22Rv1 (cell line): ENCODE measurements around the gene CELF2.

Experiments
- H3K27ac ChIP-seq: fragments of 450-650 bp; 2 replicates; pipeline ENCODE4 v1.5.1; 2017
- CTCF ChIP-seq: fragments of 450-650 bp; IDR thresholded peaks from 2 replicates; pipeline ENCODE4 v1.5.1; 2017; ENCODE audit warnings: mild to moderate bottlenecking
- ZFX ChIP-seq: fragments of 450-650 bp; IDR thresholded peaks from 2 replicates; pipeline ENCODE4 v1.6.1; 2017; ENCODE audit warnings: antibody characterized with exemption, borderline replicate concordance

CELF2 gene

DNA sequence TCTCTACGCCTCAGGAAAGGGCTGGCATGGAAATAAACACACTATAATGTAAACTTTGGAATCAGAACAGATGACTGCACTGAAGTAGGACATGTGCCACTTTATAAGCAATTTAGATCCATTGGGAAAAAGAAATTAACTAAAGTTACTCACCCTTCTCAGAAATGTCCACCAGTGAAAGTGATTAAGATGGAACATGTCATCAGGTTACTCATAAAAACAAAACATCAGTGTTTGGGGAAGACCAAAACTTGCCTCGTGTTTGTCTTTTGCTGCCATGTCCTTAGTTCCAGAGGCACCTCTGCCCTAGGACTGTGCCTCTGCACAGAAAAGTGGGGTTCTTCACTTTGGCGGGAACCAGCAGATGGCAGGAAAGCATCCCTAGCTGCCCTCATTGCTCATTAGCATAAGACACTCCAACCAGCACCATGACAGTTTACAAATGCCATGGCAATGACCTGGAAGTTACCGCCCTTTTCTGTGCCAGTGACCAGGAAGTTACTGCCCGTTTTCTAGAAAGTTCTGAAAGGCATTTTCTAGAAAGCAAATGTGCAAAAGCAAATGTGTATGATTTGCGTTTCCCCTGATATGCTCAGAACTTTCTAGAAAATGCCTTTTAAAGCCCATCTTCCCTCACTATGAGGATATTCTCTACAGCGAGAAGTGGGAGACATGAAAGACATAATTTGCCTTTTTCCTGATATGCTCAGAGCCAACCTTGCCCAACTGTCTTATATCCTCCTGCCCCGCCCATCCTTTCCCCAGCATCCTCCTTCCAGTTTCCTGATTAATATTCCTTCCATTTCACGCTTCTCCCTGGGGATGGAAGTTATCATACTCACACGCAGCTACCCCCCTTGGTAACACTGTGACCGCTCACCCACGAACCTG is 335.6 kb downstream of the CELF2 start:
- no peak overlapping the region for H3K27ac ChIP-seq
- no peak for TF ChIP-seq ZFX
- no peak for TF ChIP-seq CTCF

DNA sequence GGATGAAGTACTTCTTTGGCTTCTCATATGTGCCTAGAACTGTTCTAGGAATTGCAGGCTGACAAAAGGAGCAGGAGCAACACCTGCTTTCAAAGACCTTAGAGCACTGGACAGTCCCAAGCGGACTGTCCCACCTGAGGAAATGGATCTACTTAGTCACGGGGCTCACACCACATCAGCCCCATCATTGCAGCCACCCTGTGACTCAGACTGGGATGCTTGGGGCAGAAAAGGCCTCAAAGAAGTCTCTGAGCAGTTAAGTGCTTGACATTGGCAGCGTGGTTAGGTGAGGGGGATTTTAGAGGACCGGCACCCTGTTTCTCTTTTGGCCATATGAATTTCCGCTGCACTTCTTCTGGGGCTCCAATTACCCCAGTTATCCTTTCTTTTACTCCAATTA is 337.2 kb downstream of the CELF2 start:
- TF ChIP-seq CTCF (no peak), ZFX (no peak)
- H3K27ac ChIP-seq = no peak overlapping the region

DNA sequence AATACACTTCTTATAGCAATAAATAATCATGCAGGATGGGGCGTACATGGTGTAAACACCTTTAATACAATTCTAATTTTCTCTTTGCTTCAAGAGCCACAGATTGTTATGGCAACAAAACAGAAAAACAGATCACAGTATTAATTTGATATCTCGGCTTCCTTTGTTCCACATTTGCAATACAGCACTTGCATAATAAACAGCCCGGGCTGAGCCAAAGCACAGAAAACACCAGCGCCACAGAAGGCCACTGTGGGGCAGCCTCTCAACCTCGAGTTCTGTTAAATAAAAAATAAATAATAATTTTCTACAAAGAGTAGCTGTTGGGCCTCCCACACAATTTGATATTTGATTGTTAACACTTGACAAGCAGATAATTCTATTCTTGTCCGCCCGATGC is 337.9 kb downstream of the CELF2 start:
- H3K27ac ChIP-seq = no peak overlapping the region
- TF ChIP-seq CTCF (no peak), ZFX (no peak)

GRCh38 chr10:11357439-11357838 is 339.8 kb downstream of the CELF2 start:
- H3K27ac ChIP-seq = no peak overlapping the region
- TF ChIP-seq ZFX (no peak), CTCF (no peak)

- no peak overlapping the region for H3K27ac ChIP-seq
- TF ChIP-seq CTCF (no peak), ZFX (no peak)
Observed at GRCh38 chr10:11358011-11358410, 340.3 kb downstream of the CELF2 start.

GRCh38 chr10:11358923-11359575 is 341.4 kb downstream of the CELF2 start:
- no peak for TF ChIP-seq CTCF
- TF ChIP-seq ZFX = no peak
- H3K27ac ChIP-seq = no peak overlapping the region

GRCh38 chr10:11359869-11360268 is 342.2 kb downstream of the CELF2 start:
- TF ChIP-seq CTCF = no peak
- no peak for TF ChIP-seq ZFX
- H3K27ac ChIP-seq = no peak overlapping the region
